HG03066 (cell line): ENCODE results near the gene CTBP2.

ENCODE experiments used
- ATAC-seq: cut with Tn5 transposase; IDR thresholded peaks from one replicate; pipeline ENCODE4 v1.9.1; 2021; ENCODE audit warnings: low read depth; ENCODE audit not compliant: unreplicated experiment

The CTBP2 gene

DNA sequence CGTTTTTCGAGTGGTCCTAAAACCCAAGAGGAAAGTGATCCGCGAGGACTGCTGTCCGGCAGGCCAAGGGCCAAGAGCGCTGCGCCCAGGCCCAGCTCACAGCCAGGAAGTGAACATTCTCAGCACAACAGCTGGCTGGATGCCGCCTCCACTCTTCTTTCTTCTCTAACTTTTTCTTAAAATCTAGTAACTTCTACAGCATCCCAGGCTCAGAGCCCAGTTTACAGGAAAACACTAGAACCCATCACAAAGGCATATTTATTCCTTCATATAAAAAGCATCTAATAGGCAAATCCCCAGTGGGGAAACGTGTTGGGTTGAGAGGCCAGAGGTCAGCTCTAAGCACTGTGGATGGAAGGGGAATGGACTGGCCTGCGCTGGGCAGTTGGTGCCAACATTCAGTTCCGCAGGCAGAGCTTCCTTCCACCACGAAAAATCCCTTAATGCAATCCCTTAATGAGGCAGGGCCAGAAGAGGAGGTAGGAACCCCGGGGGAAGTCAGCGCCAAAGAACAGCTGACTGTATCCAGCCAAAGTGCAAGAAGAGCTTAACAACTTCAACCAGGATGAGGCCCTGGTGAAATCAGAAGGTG, 143.7 kb downstream of the CTBP2 start:
- no peak for ATAC-seq

DNA sequence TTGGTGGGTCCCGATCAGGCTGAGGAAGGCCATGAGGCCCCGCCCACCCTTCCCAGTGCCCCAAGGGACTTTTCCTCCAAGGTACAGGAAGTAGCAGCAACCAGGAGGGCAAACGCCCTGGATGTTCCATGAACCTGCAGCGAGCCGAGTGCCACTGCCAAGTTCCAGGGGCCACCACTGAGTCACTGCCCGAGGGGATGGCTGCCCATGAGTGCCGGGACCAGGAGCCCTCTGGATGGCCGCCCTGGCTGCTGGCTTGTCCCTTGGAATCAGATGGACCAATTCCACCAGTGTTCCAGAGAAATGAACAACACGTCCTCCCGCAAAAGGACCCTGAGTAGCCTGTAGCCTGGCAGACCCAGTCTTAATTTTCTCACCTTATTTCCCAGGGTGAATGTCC, 144.2 kb downstream of the CTBP2 start:
- no peak for ATAC-seq

- no peak for ATAC-seq
Measured at GRCh38 chr10:125015356-125015944, 144.9 kb downstream of the CTBP2 start.

- no peak for ATAC-seq
Measured at GRCh38 chr10:125014836-125015355, 145.5 kb downstream of the CTBP2 start.

- ATAC-seq, result no peak
Measured at GRCh38 chr10:125014086-125014830, 146.1 kb downstream of the CTBP2 start.

DNA sequence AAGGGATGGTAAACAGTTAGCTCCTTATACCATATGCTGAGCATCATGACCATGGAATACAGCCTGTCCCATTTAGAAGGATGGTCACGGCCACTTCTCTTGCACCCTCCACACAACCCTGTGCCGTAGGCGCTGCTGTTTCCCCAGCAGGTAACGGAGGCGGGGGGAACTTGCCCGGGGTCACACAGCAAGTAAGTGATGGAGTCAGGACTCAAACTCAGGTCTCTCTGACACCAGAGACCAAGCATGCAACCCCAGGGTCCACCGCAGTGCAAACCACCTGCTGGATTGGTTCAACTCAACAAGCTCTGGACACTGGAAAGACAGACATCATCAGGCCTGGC, 146.9 kb downstream of the CTBP2 start:
- ATAC-seq, result no peak

- ATAC-seq, result no peak
Measured at GRCh38 chr10:125012851-125013528, 147.4 kb downstream of the CTBP2 start.

- no peak for ATAC-seq
Measured at GRCh38 chr10:125011926-125012705, 148.2 kb downstream of the CTBP2 start.

GRCh38 chr10:125011171-125011925, 149.0 kb downstream of the CTBP2 start:
- no peak for ATAC-seq

GRCh38 chr10:125010362-125010761, 150.0 kb downstream of the CTBP2 start:
- ATAC-seq, result no peak

- no peak for ATAC-seq
Measured at GRCh38 chr10:125009661-125010161, 150.7 kb downstream of the CTBP2 start.

GRCh38 chr10:125008689-125009638, 151.4 kb downstream of the CTBP2 start:
- no peak for ATAC-seq

GRCh38 chr10:125007436-125007835, 152.9 kb downstream of the CTBP2 start:
- no peak for ATAC-seq

- no peak for ATAC-seq
Measured at GRCh38 chr10:125006921-125007426, 153.4 kb downstream of the CTBP2 start.

GRCh38 chr10:125006188-125006680, 154.1 kb downstream of the CTBP2 start:
- no peak for ATAC-seq

- ATAC-seq, result no peak
Measured at GRCh38 chr10:125005312-125006187, 154.8 kb downstream of the CTBP2 start.
